GM23248 (cell line): Measurements from ENCODE around the gene NHS. TPM values are rescaled to one million over a fixed set of nuclear protein-coding genes. Genes with fewer than 3 reads are reported as not detected.

Experiments
- DNase-seq: peaks from one replicate; pipeline ENCODE4 v3.0.0-alpha.2; 2015
- H2AFZ ChIP-seq: fragments of 200-600 bp; sonication (generic); 2 replicates; pipeline ENCODE4 v1.6.1; 2016; ENCODE audit warnings: antibody characterized with exemption
- H3F3A ChIP-seq: fragments of 200-600 bp; sonication (generic); 2 replicates; pipeline ENCODE4 v1.6.1; 2016; ENCODE audit warnings: mild to moderate bottlenecking, antibody characterized with exemption, mixed run types; ENCODE audit not compliant: insufficient read depth
- H3K27ac ChIP-seq: fragments of 200-600 bp; sonication (generic); 2 replicates; pipeline ENCODE4 v1.5.1; 2016; ENCODE audit warnings: mild to moderate bottlenecking
- H3K27me3 ChIP-seq: fragments of 200-600 bp; sonication (generic); replicated peaks from 2 replicates; pipeline ENCODE4 v1.6.1; 2016; ENCODE audit warnings: mild to moderate bottlenecking; ENCODE audit not compliant: insufficient read depth
- H3K36me3 ChIP-seq: fragments of 200-600 bp; sonication (generic); 2 replicates; pipeline ENCODE4 v1.6.1; 2016; ENCODE audit warnings: low read depth, mild to moderate bottlenecking
- H3K4me1 ChIP-seq: fragments of 200-600 bp; sonication (generic); 2 replicates; pipeline ENCODE4 v1.6.1; 2016; ENCODE audit warnings: mild to moderate bottlenecking; ENCODE audit not compliant: insufficient read depth
- H3K4me2 ChIP-seq: fragments of 200-600 bp; sonication (generic); one replicate; pipeline ENCODE4 v1.6.1; 2016; ENCODE audit warnings: mild to moderate bottlenecking; ENCODE audit not compliant: unreplicated experiment
- H3K4me3 ChIP-seq: fragments of 200-600 bp; sonication (generic); 2 replicates; pipeline ENCODE4 v1.5.1; 2016; ENCODE audit warnings: mild to moderate bottlenecking
- H3K79me2 ChIP-seq: fragments of 200-600 bp; sonication (generic); 2 replicates; pipeline ENCODE4 v1.6.1; 2016; ENCODE audit warnings: mild to moderate bottlenecking; ENCODE audit not compliant: insufficient read depth
- H3K9ac ChIP-seq: fragments of 200-600 bp; sonication (generic); 2 replicates; pipeline ENCODE4 v1.6.1; 2016; ENCODE audit warnings: mild to moderate bottlenecking
- H3K9me2 ChIP-seq: fragments of 200-600 bp; sonication (generic); 2 replicates; pipeline ENCODE4 v1.6.1; 2016; ENCODE audit warnings: mixed run types, mild to moderate bottlenecking, moderate library complexity; ENCODE audit not compliant: insufficient read depth
- H3K9me3 ChIP-seq: fragments of 200-600 bp; sonication (generic); one replicate; pipeline ENCODE4 v1.6.1; 2017; ENCODE audit warnings: low read depth
- H4K20me1 ChIP-seq: fragments of 200-600 bp; sonication (generic); 2 replicates; pipeline ENCODE4 v1.6.0; 2016; ENCODE audit not compliant: insufficient read depth
- EZH2 ChIP-seq: fragments of 200-600 bp; sonication (generic); IDR thresholded peaks from 2 replicates; pipeline ENCODE4 v1.6.1; 2018; ENCODE audit warnings: antibody characterized with exemption, mild to moderate bottlenecking; ENCODE audit not compliant: insufficient read depth, poor library complexity, severe bottlenecking
- EZH2phosphoT487 ChIP-seq: fragments of 200-600 bp; sonication (generic); IDR thresholded peaks from 2 replicates; pipeline ENCODE4 v1.6.1; 2018; ENCODE audit warnings: antibody characterized with exemption, moderate library complexity, mild to moderate bottlenecking, low read depth; ENCODE audit not compliant: insufficient read depth
- WGBS, 2 experiments: methylation state at CpG; one replicate each; pipeline ENCODE4 v1.1.6; 2015 to 2017; ENCODE audit warnings: low lambda C conversion rate in 2 of 2, low coverage in 1 of 2; ENCODE audit errors: missing lambda C conversion rate in 2 of 2; 5-methylcytosine and 5-hydroxymethylcytosine counted together
- in situ Hi-C: fragments of 300-500 bp; cut with MboI; formaldehyde crosslinking; loops from 2 replicates; pipeline ENCODE4 v1.15.0; 2020
- polyA plus RNA-seq: library from polyadenylated mRNA; unstranded; fragments of >200 nt; fragmentation: Nextera tagmentation; extraction: Ambion mirVana; gene quantifications from 2 replicates; pipeline ENCODE4 v1.2.1, GENCODE V29; 2016
- total RNA-seq: library from RNA; depleted of rRNA; stranded (reverse); fragments of >200 nt; shearing (Covaris generic); gene quantifications from 2 replicates; pipeline ENCODE4 v1.2.3, GENCODE V29; 2014

Gene NHS
- total and polyA plus RNA-seq, 2 experiments from 2014 or later = 1.0 to 5.6 TPM

GRCh38 chrX:17669891-17670290, 294.9 kb downstream of the NHS start:
- Histone ChIP-seq H2AFZ (no peak overlapping the region), H3K9me2 (no peaks in the 10 kb centered on the region), H3K4me3 (no peak overlapping the region), H3F3A (no peaks in the 10 kb centered on the region), H3K27me3 (no peaks in the 10 kb centered on the region), H3K9ac (no peak overlapping the region), H3K36me3 (no peaks in the 10 kb centered on the region), H4K20me1 (no peaks in the 10 kb centered on the region), H3K27ac (no peak overlapping the region), H3K79me2 (no peaks in the 10 kb centered on the region), H3K9me3 (no peaks in the 10 kb centered on the region), H3K4me2 (no peak overlapping the region), H3K4me1 (no peaks in the 10 kb centered on the region)
- 100% methylated on average over 1 of the region's 1 CpG for WGBS, 2 experiments
- in situ Hi-C loops = no loop called here
- DNase-seq = no peak
- TF ChIP-seq EZH2 (no peak), EZH2phosphoT487 (no peak)

- TF ChIP-seq EZH2phosphoT487 (no peak), EZH2 (no peak)
- Histone ChIP-seq H3K36me3 (no peaks in the 10 kb centered on the region), H3K9me3 (no peaks in the 10 kb centered on the region), H3K27ac (no peak overlapping the region), H3K27me3 (no peaks in the 10 kb centered on the region), H3K4me2 (no peak overlapping the region), H3K79me2 (no peaks in the 10 kb centered on the region), H3K9ac (no peak overlapping the region), H3K4me3 (no peak overlapping the region), H2AFZ (no peak overlapping the region), H4K20me1 (no peaks in the 10 kb centered on the region), H3F3A (no peaks in the 10 kb centered on the region), H3K9me2 (no peaks in the 10 kb centered on the region), H3K4me1 (no peaks in the 10 kb centered on the region)
- no peak for DNase-seq
- in situ Hi-C loops = no loop called here
- WGBS, 2 experiments = 90 to 96% methylated on average over 3 of the region's 3 CpGs
Measured at GRCh38 chrX:17670874-17671273, 295.9 kb downstream of the NHS start.

GRCh38 chrX:17674601-17675000, 299.6 kb downstream of the NHS start:
- Histone ChIP-seq H3K4me1 (no peaks in the 10 kb centered on the region), H3K27ac (no peak overlapping the region), H3K9ac (no peak overlapping the region), H3K36me3 (no peaks in the 10 kb centered on the region), H3K9me3 (no peaks in the 10 kb centered on the region), H3K9me2 (no peaks in the 10 kb centered on the region), H4K20me1 (no peaks in the 10 kb centered on the region), H3K79me2 (no peaks in the 10 kb centered on the region), H3K27me3 (no peaks in the 10 kb centered on the region), H3K4me2 (no peak overlapping the region), H3K4me3 (no peak overlapping the region), H2AFZ (no peak overlapping the region), H3F3A (no peaks in the 10 kb centered on the region)
- in situ Hi-C loops = no loop called here
- 10 to 23% methylated on average over 1 to 2 of the region's 2 CpGs for WGBS, 2 experiments
- TF ChIP-seq EZH2phosphoT487 (no peak), EZH2 (no peak)
- no peak for DNase-seq

GRCh38 chrX:17679261-17679660, 304.3 kb downstream of the NHS start:
- Histone ChIP-seq H3K4me2 (no peak overlapping the region), H3K4me1 (peaks cover 4% of the 10 kb centered on the region; the same call in 1 of the 2 replicates)
- in situ Hi-C loops = no loop called here

GRCh38 chrX:17679820-17680219, 304.8 kb downstream of the NHS start:
- Histone ChIP-seq H3K27me3 (no peaks in the 10 kb centered on the region), H3K27ac (no peak overlapping the region), H3K36me3 (no peaks in the 10 kb centered on the region), H3K4me1 (peaks cover 4% of the 10 kb centered on the region; the same call in 1 of the 2 replicates), H3K4me2 (no peak overlapping the region), H4K20me1 (no peaks in the 10 kb centered on the region), H3K9ac (no peak overlapping the region), H3K9me3 (no peaks in the 10 kb centered on the region), H3K4me3 (no peak overlapping the region), H2AFZ (no peak overlapping the region), H3K9me2 (no peaks in the 10 kb centered on the region), H3K79me2 (no peaks in the 10 kb centered on the region), H3F3A (no peaks in the 10 kb centered on the region)
- WGBS, 2 experiments = 89 to 94% methylated on average over 2 of the region's 2 CpGs
- DNase-seq = no peak
- TF ChIP-seq EZH2phosphoT487 = no peak
- TF ChIP-seq EZH2 = no peak
- in situ Hi-C loops = loop anchor here (10.0 kb wide), 1 partner anchor 435 kb away; no protein-coding TSS in a partner anchor

More at GRCh38 chrX:17679261-17679660, 304.3 kb downstream of the NHS start:
- Histone ChIP-seq H3K9me2 (no peaks in the 10 kb centered on the region), H3K79me2 (no peaks in the 10 kb centered on the region), H3K36me3 (no peaks in the 10 kb centered on the region), H4K20me1 (no peaks in the 10 kb centered on the region), H3K27ac (no peak overlapping the region), H3K9ac (no peak overlapping the region), H3K27me3 (no peaks in the 10 kb centered on the region), H2AFZ (no peak overlapping the region), H3K4me3 (no peak overlapping the region), H3F3A (no peaks in the 10 kb centered on the region), H3K9me3 (no peaks in the 10 kb centered on the region)
- TF ChIP-seq EZH2 (no peak), EZH2phosphoT487 (no peak)
- DNase-seq = no peak
